NCI-H446 treated with DMSO at 0.1 percent for 48 hours (cell line): ENCODE results near the gene GMNC.

Experiments
- DNase-seq: peaks from one replicate; lab custom pipeline; 2025; lab: John Stamatoyannopoulos, UW

GMNC gene

DNA sequence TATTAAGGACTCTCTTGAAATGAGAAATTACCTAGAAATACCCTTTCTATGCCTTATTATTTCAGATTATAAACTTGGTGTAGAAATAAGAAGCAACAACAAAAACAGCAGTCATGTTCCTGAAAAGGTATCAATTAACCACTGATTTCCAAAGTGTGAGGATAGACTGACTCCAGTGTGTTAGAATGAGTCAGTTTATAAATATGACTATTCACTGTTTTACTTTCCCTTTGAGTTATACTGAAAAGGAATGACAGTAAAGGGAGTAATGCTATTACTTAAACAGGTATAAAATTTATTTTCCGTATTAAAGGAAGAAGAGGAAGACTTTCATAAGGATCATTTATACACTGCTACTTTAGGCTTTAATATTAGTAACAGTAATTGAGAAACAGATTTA lies 12.9 kb downstream of the GMNC start:
- no peak for DNase-seq

DNA sequence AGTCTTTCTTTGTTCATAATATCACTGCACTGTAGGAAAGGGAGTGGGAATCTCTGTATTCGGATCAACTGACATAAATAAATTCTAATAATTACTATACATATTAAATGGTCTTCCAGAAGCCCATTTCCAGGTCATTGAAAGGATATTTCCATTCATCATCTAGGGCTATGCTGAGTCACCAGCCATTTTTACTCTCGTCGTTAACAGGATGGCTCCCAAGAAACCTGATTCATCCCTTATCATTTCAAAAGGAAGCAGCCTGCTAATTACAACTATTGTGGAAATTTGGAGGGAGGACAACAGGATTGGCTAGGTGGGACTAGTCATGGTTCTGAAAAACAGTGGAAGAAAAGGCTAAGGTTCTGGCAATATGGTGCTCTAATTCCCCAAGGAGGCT lies 13.6 kb downstream of the GMNC start:
- no peak for DNase-seq

DNA sequence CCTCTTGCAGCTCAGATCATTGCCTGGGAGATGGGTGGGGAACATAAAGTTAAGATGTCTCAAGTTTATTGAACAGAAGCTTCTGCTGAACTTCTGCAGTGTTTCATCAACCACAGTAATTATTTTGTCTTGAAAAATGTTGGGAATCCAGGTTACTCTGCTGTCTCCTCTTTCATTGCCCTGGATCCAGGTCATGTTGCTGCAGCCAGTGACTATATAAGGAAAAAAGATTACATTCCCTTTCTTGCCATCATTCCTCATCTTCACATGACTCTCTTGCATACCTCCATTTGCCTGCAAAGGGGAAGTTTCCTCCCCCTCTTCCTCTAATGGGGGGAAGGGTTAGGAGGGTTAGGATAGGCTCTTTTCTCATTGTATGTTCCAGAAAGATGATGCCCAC lies 15.1 kb downstream of the GMNC start:
- no peak for DNase-seq

DNA sequence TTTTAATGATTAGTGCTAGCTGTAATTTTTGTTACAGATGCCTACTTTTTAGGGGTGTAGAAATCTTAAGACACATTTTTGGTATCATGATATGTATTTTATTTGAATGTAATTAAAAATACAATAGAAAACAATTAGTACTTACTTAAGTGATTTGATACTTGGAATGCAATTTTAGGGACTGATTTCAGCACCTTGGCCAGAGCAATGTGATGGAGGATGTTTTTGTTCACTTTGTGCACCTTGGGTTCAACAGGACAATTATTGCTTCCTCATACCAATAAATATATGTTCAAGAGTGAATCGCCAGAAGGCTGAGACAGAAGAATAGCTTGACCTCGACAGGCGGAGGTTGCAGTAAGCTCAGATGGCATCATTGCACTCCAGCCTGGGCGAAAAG lies 22.3 kb downstream of the GMNC start:
- DNase-seq = no peak

- DNase-seq = no peak
Observed at GRCh38 chr3:190831225-190831624, 31.3 kb downstream of the GMNC start.

DNA sequence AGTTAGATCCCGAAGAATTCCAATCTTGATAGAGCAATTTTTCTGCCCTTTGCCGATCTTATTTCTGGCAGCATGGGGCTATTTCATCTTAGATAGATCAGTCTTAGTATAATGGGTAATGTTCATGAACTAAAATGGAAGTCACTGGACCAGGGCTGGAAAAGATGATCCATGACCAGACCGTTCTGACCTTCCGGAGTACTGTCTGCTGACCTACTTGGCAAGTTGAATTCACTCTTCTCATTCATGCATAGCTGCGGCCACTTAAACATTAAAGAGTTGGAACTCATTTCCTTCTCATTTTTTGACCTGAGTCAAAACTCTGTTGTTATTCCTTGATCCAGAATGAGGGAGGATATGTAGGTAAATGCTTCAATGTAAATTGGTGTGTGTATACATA lies 32.5 kb downstream of the GMNC start:
- DNase-seq = no peak

DNA sequence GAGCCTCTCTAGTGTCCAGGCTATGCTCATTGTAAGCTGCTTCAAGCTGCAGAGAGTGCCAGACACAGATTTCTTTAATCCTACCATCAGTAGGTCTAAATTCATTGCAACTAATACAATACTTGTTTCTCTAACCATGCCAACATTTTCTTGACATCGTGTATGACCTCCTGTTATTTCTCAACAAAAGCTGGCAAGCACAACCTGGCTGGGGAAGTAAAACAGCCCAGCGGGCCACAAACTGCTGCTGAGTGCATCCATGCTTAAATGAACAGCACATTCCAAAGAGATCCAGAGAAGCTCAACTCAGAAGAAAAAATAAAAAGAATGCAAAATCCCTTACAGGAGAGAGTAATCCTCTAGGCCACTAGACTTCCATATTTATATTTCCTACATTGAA lies 36.5 kb downstream of the GMNC start:
- DNase-seq = no peak

GRCh38 chr3:190825386-190826016 lies 37.0 kb downstream of the GMNC start:
- no peak for DNase-seq

DNA sequence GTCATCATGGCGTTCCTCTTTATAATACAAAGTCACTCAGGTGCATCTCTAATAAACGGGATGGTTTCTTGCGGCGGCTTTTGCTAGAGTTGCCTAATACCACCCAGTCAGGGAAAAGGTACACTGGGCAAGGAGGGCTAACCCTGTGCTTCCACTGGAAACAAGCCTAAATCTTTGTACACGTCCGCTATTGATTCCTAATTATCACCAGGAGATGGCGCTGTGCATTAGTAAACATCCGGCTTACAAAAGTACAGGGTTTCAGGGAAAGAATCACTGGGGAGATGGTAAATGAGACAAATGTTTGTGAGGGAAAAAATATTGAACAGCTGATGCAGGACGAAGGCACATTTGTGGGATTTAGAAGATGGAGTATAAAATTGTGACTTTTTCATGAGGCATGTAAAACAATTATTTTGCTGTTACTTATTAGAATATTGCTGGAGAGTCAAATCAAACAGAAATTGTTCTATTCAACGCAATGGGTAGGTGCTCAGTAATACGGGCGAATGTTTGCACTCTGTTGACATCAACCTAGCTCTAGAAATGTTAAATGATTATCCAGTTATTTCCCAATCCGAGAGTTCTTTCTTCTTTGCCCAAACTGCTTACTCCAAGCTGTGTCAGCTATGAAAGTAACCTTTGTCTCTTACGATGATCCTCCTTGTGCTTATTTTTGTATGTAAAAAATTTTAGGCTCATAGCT lies 50.6 kb downstream of the GMNC start:
- DNase-seq = peak; percentile 8

DNA sequence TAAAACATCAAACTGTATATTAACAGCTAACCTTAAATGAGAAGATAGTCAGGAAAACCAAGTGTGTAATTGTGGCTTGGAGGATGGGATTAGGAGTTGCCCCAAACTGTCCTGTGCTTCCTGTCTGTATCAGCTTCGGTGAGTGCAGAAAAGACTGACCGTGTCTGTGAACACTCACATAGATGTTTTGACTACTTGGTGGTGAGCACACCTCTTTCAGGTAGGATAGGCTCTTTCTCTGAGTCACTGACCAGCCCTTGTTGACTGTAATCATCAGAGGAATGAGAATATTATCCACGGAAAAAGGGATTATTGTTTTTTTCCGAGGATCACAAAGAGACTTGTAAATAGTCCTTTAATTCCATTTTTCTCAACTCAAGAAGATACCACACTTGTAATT lies 51.5 kb downstream of the GMNC start:
- DNase-seq = no peak

DNA sequence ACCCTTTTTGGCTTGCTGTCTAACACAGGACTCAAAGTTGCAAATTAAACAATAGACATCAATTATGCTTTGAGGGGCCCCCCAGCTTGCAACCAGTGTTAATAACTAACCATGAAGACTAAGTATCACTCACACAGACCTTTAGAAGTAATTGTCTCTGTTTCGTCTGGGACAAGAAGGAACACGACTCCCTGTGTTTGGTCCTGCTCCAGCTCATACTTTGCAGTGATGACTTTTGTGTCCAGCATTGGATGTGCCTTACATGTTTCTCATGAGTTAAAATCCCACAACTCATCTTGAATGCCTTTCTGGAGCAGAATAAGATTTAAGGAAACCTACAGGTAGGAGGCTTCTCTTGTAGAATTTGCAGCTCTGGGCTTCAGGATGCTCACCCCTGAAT lies 53.1 kb downstream of the GMNC start:
- DNase-seq = no peak

- DNase-seq = no peak
Observed at GRCh38 chr3:190807719-190808375, 54.6 kb downstream of the GMNC start.
